ENCODE data around the gene CDK18. TPM values are rescaled to one million over a fixed set of nuclear protein-coding genes. Genes with fewer than 3 reads are reported as not detected.

The CDK18 gene
- total RNA-seq, 1 donor from 2014 or later, result 17.8 TPM

DNA sequence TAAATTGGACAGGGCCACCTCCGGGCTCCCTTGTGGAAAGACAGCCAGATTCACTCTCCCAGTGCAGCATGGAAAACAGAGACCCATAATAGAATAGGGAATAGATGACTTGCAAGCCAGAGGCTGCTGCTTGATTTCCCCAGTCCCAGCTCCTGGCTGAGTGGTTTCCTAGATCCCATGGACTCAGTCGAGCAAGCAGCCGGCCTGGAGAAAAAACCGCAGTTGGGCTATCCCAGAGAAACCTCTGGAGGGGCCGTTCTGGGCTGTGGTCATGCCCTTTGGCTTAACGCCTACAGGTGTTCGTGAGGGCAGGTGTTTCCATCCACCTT, 65.7 kb downstream of the CDK18 start:
- H3K79me2 ChIP-seq (ENCODE audit: insufficient read depth, low read length), result no peaks in the 10 kb centered on the region
- no peak for DNase-seq (ENCODE audit: low read depth)
- Mint-ChIP-seq H3K36me3 (ENCODE audit: low read depth, unreplicated experiment) (peaks cover 3% of the 10 kb centered on the region), H3K4me1 (ENCODE audit: low read depth, unreplicated experiment) (peaks cover 2% of the 10 kb centered on the region), H3K9me3 (ENCODE audit: unreplicated experiment) (peaks cover 2% of the 10 kb centered on the region), H3K27ac (ENCODE audit: unreplicated experiment) (no peak overlapping the region), H3K27me3 (ENCODE audit: low read depth, unreplicated experiment) (peaks cover 71% of the 10 kb centered on the region), H3K4me3 (ENCODE audit: unreplicated experiment) (no peak overlapping the region)
- no peak overlapping the region for H3K4me3 ChIP-seq (ENCODE audit: insufficient read depth, low read depth, low read length)
- no peaks in the 10 kb centered on the region for H3K36me3 ChIP-seq (ENCODE audit: insufficient read depth, low read length)
- no peak overlapping the region for H3K9ac ChIP-seq (ENCODE audit: low read length)
- no peak overlapping the region for H2AFZ ChIP-seq (ENCODE audit: low read depth, low read length)
- TF ChIP-seq EZH2 (IDR thresholded peaks at IDR 0.05; ENCODE audit: insufficient read depth, low read length), result no peak
- TF ChIP-seq, protein P1, sequence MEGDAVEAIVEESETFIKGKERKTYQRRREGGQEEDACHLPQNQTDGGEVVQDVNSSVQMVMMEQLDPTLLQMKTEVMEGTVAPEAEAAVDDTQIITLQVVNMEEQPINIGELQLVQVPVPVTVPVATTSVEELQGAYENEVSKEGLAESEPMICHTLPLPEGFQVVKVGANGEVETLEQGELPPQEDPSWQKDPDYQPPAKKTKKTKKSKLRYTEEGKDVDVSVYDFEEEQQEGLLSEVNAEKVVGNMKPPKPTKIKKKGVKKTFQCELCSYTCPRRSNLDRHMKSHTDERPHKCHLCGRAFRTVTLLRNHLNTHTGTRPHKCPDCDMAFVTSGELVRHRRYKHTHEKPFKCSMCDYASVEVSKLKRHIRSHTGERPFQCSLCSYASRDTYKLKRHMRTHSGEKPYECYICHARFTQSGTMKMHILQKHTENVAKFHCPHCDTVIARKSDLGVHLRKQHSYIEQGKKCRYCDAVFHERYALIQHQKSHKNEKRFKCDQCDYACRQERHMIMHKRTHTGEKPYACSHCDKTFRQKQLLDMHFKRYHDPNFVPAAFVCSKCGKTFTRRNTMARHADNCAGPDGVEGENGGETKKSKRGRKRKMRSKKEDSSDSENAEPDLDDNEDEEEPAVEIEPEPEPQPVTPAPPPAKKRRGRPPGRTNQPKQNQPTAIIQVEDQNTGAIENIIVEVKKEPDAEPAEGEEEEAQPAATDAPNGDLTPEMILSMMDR (IDR thresholded peaks at IDR 0.05; ENCODE audit: insufficient read depth, low read depth, low read length), result no peak
- FAIRE-seq, result no peak
- H3K27ac ChIP-seq (ENCODE audit: low read depth, low read length), result no peak overlapping the region
- no peak overlapping the region for H3K4me2 ChIP-seq (ENCODE audit: low read length)
- H3K9me3 ChIP-seq (ENCODE audit: insufficient read depth, low read depth, low read length), result no peaks in the 10 kb centered on the region
- no peaks in the 10 kb centered on the region for H3K4me1 ChIP-seq (ENCODE audit: insufficient read depth, low read length)
- H3K27me3 ChIP-seq (ENCODE audit: insufficient read depth, low read length), result peaks cover 69% of the 10 kb centered on the region
- no peaks in the 10 kb centered on the region for H4K20me1 ChIP-seq (ENCODE audit: insufficient read depth, low read length)

GRCh38 chr1:205570796-205571537, 66.5 kb downstream of the CDK18 start:
- H3K4me3 Mint-ChIP-seq (ENCODE audit: unreplicated experiment), result no peak overlapping the region
- H3K27ac ChIP-seq (ENCODE audit: low read depth, low read length), result no peak overlapping the region
- H3K27me3 ChIP-seq (ENCODE audit: insufficient read depth, low read length), result peaks cover 69% of the 10 kb centered on the region
- no peaks in the 10 kb centered on the region for H3K9me3 ChIP-seq (ENCODE audit: insufficient read depth, low read depth, low read length)
- no peak for TF ChIP-seq EZH2 (IDR thresholded peaks at IDR 0.05; ENCODE audit: insufficient read depth, low read length)
- TF ChIP-seq, protein P1 (IDR thresholded peaks at IDR 0.05; ENCODE audit: insufficient read depth, low read depth, low read length), result no peak
- H3K27ac Mint-ChIP-seq (ENCODE audit: unreplicated experiment), result no peak overlapping the region
- peaks cover 2% of the 10 kb centered on the region for H3K9me3 Mint-ChIP-seq (ENCODE audit: unreplicated experiment)
- H3K36me3 ChIP-seq (ENCODE audit: insufficient read depth, low read length), result no peaks in the 10 kb centered on the region
- H3K4me1 ChIP-seq (ENCODE audit: insufficient read depth, low read length), result no peaks in the 10 kb centered on the region
- no peaks in the 10 kb centered on the region for H4K20me1 ChIP-seq (ENCODE audit: insufficient read depth, low read length)
- no peaks in the 10 kb centered on the region for H3K79me2 ChIP-seq (ENCODE audit: insufficient read depth, low read length)
- no peak overlapping the region for H2AFZ ChIP-seq (ENCODE audit: low read depth, low read length)
- H3K27me3 Mint-ChIP-seq (ENCODE audit: low read depth, unreplicated experiment), result peaks cover 75% of the 10 kb centered on the region
- H3K4me1 Mint-ChIP-seq (ENCODE audit: low read depth, unreplicated experiment), result peaks cover 2% of the 10 kb centered on the region
- H3K36me3 Mint-ChIP-seq (ENCODE audit: low read depth, unreplicated experiment), result peaks cover 3% of the 10 kb centered on the region
- no peak overlapping the region for H3K9ac ChIP-seq (ENCODE audit: low read length)
- H3K4me3 ChIP-seq (ENCODE audit: insufficient read depth, low read depth, low read length), result no peak overlapping the region
- H3K4me2 ChIP-seq (ENCODE audit: low read length), result no peak overlapping the region
- no peak for FAIRE-seq
- no peak for DNase-seq (ENCODE audit: low read depth)

- Mint-ChIP-seq H3K4me3 (ENCODE audit: unreplicated experiment) (no peak overlapping the region), H3K27me3 (ENCODE audit: low read depth, unreplicated experiment) (peaks cover 75% of the 10 kb centered on the region), H3K36me3 (ENCODE audit: low read depth, unreplicated experiment) (peaks cover 3% of the 10 kb centered on the region), H3K9me3 (ENCODE audit: unreplicated experiment) (peaks cover 2% of the 10 kb centered on the region), H3K4me1 (ENCODE audit: low read depth, unreplicated experiment) (peaks cover 2% of the 10 kb centered on the region), H3K27ac (ENCODE audit: unreplicated experiment) (no peak overlapping the region)
- H3K4me2 ChIP-seq (ENCODE audit: low read length), result no peak overlapping the region
- no peak for FAIRE-seq
- H3K27ac ChIP-seq (ENCODE audit: low read depth, low read length), result no peak overlapping the region
- H3K79me2 ChIP-seq (ENCODE audit: insufficient read depth, low read length), result no peaks in the 10 kb centered on the region
- no peak for DNase-seq (ENCODE audit: low read depth)
- no peak overlapping the region for H2AFZ ChIP-seq (ENCODE audit: low read depth, low read length)
- no peak overlapping the region for H3K4me3 ChIP-seq (ENCODE audit: insufficient read depth, low read depth, low read length)
- H3K27me3 ChIP-seq (ENCODE audit: insufficient read depth, low read length), result peaks cover 67% of the 10 kb centered on the region
- no peaks in the 10 kb centered on the region for H3K4me1 ChIP-seq (ENCODE audit: insufficient read depth, low read length)
- H4K20me1 ChIP-seq (ENCODE audit: insufficient read depth, low read length), result no peaks in the 10 kb centered on the region
- H3K36me3 ChIP-seq (ENCODE audit: insufficient read depth, low read length), result no peaks in the 10 kb centered on the region
- H3K9ac ChIP-seq (ENCODE audit: low read length), result no peak overlapping the region
- no peaks in the 10 kb centered on the region for H3K9me3 ChIP-seq (ENCODE audit: insufficient read depth, low read depth, low read length)
- TF ChIP-seq, protein P1 (IDR thresholded peaks at IDR 0.05; ENCODE audit: insufficient read depth, low read depth, low read length), result no peak
- no peak for TF ChIP-seq EZH2 (IDR thresholded peaks at IDR 0.05; ENCODE audit: insufficient read depth, low read length)
These were observed 67.3 kb downstream of the CDK18 start for GRCh38 chr1:205571747-205572146.

All from astrocyte (in vitro differentiated cells and primary cell).